Parathyroid adenoma (tissue), 2 donors: Measurements from ENCODE around the gene PPP6R1.

Experiments used
- H2AFZ ChIP-seq: fragments of 300-600 bp; sonication (generic); one replicate; pipeline ENCODE4 v1.7.0; 2017; ENCODE audit warnings: antibody characterized with exemption, mild to moderate bottlenecking
- H3K27ac ChIP-seq: fragments of 300-600 bp; sonication (generic); one replicate; pipeline ENCODE4 v1.7.0; 2017
- H3K27me3 ChIP-seq: fragments of 300-600 bp; sonication (generic); one replicate; pipeline ENCODE4 v1.7.0; 2017; ENCODE audit warnings: low read length; ENCODE audit not compliant: control insufficient read depth, insufficient read depth
- H3K36me3 ChIP-seq: fragments of 300-600 bp; sonication (generic); one replicate; pipeline ENCODE4 v1.7.0; 2017; ENCODE audit warnings: low read length; ENCODE audit not compliant: control insufficient read depth, insufficient read depth
- H3K4me1 ChIP-seq: fragments of 300-600 bp; sonication (generic); one replicate; pipeline ENCODE4 v1.7.0; 2017; ENCODE audit warnings: control low read depth
- H3K4me2 ChIP-seq: fragments of 300-600 bp; sonication (generic); one replicate; pipeline ENCODE4 v1.7.0; 2017; ENCODE audit warnings: low read length
- H3K4me3 ChIP-seq: fragments of 300-600 bp; sonication (generic); one replicate; pipeline ENCODE4 v1.7.0; 2017; ENCODE audit warnings: low read depth, low read length
- H3K79me2 ChIP-seq: fragments of 300-600 bp; sonication (generic); one replicate; pipeline ENCODE4 v1.7.0; 2017; ENCODE audit warnings: control low read depth
- H3K9ac ChIP-seq: fragments of 300-600 bp; sonication (generic); one replicate; pipeline ENCODE4 v1.7.0; 2017; ENCODE audit warnings: mild to moderate bottlenecking
- H3K9me3 ChIP-seq: fragments of 300-600 bp; sonication (generic); one replicate; pipeline ENCODE4 v1.7.0; 2017; ENCODE audit warnings: low read length; ENCODE audit not compliant: control insufficient read depth
- TF ChIP-seq, protein P1 (sequence below): fragments of 300-600 bp; sonication (generic); IDR thresholded peaks from one replicate; pipeline ENCODE4 v1.7.0; 2017; ENCODE audit warnings: antibody characterized with exemption, mild to moderate bottlenecking
- donor health status: primary hyperparathyroidism.

The PPP6R1 gene

DNA sequence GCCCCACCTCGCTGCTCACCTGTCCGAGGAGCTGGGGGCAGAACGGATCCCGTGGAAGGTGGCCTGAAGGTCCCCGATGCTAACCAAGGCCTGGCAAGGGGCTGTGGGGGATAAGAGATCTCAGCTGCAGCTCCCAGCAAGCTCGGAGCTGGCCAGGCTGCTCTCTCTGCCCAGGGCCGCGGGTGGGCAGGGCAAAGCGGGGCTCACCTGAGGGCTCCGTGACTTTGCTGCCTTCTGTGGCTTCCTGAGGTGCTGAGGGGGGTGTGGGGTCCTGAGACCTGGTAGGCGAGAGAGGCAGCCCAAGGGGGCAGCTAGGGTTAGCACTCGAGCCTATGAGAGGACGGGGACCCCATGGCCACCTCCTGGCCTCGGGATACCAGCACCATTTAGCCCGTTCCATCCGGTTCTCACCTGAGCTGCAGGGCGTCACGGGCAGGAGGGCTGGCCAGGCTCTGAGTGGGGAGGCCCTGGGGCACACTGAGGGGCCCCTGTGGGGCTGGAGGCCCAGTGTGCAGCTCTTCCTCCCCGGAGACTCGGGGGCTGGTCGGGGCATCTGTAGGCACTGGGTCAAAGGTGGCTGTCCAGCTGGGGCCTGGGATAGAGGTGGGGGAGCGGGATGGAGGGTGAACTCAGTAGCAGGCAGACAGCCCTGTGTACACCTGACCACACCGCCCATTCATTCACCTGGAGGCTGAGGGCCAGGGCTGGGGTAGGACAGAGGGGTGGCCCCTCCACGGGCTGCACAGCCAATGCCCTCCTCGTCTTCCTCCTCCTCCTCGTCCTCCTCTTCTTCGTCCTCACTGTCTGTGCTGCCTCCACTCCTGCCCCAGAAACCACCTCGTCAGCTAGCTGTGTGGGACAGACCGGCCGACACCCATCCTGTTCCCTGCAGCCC, 27.2 kb downstream of the PPP6R1 start:
- Histone ChIP-seq H3K79me2 (peaks cover 3% of the 10 kb centered on the region), H3K9me3 (no peaks in the 10 kb centered on the region), H3K36me3 (no peaks in the 10 kb centered on the region), H2AFZ (no peak overlapping the region), H3K4me2 (no peak overlapping the region), H3K27me3 (no peaks in the 10 kb centered on the region), H3K4me3 (no peak overlapping the region), H3K9ac (no peak overlapping the region), H3K27ac (no peak overlapping the region), H3K4me1 (no peaks in the 10 kb centered on the region)
- TF ChIP-seq, protein P1, sequence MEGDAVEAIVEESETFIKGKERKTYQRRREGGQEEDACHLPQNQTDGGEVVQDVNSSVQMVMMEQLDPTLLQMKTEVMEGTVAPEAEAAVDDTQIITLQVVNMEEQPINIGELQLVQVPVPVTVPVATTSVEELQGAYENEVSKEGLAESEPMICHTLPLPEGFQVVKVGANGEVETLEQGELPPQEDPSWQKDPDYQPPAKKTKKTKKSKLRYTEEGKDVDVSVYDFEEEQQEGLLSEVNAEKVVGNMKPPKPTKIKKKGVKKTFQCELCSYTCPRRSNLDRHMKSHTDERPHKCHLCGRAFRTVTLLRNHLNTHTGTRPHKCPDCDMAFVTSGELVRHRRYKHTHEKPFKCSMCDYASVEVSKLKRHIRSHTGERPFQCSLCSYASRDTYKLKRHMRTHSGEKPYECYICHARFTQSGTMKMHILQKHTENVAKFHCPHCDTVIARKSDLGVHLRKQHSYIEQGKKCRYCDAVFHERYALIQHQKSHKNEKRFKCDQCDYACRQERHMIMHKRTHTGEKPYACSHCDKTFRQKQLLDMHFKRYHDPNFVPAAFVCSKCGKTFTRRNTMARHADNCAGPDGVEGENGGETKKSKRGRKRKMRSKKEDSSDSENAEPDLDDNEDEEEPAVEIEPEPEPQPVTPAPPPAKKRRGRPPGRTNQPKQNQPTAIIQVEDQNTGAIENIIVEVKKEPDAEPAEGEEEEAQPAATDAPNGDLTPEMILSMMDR = no peak

DNA sequence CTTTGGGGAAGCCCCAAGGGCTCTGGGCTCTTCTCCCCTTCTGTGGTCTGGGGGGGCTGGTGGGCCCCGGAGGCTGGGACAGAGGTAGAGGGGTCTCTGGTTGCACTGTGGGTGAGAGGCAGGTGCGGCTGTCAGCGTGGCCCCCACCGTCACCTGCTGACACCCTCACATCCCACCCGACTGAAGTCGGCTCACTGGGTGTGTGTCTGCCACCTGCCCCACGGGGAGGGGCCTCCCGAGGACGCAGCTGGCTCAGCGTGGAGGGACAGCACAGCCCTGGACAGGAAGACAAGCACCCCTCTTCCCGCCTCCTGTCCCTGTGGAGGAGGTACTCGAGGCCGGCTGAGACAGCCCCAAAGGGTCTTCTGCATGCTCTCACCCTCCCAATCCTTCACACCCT, 28.0 kb downstream of the PPP6R1 start:
- H3K9ac ChIP-seq = no peak overlapping the region
- H3K79me2 ChIP-seq = no peaks in the 10 kb centered on the region
- H3K36me3 ChIP-seq = no peaks in the 10 kb centered on the region
- no peaks in the 10 kb centered on the region for H3K27me3 ChIP-seq
- no peak overlapping the region for H3K4me3 ChIP-seq
- TF ChIP-seq, protein P1 = no peak
- H3K27ac ChIP-seq = no peak overlapping the region
- no peak overlapping the region for H2AFZ ChIP-seq
- no peaks in the 10 kb centered on the region for H3K4me1 ChIP-seq
- H3K9me3 ChIP-seq = no peaks in the 10 kb centered on the region
- no peak overlapping the region for H3K4me2 ChIP-seq

DNA sequence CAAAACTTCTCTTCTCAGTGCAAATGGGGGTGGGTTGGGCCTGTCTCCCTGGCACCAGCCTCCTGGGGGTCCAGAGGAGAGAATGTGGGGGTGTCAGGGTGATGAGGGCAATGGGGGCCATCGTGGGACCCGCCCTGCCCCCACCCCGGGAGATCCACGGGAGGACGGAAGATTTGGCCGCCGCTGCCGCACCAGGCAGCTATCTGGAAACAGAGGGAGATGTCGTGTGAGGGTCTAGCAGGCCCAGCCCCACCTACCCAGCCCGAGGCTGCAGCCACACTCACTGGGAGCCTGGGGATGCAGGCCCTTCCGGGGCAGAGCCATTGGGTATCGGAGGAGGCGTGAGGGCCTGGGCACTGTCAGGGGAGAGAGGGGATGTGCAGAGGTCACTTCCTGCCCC, 28.5 kb downstream of the PPP6R1 start:
- H3K4me3 ChIP-seq = no peak overlapping the region
- H3K4me2 ChIP-seq = no peak overlapping the region
- no peaks in the 10 kb centered on the region for H3K9me3 ChIP-seq
- TF ChIP-seq, protein P1 = no peak
- no peaks in the 10 kb centered on the region for H3K36me3 ChIP-seq
- H3K9ac ChIP-seq = no peak overlapping the region
- H3K79me2 ChIP-seq = no peaks in the 10 kb centered on the region
- no peak overlapping the region for H3K27ac ChIP-seq
- no peaks in the 10 kb centered on the region for H3K4me1 ChIP-seq
- H3K27me3 ChIP-seq = no peaks in the 10 kb centered on the region
- H2AFZ ChIP-seq = no peak overlapping the region

DNA sequence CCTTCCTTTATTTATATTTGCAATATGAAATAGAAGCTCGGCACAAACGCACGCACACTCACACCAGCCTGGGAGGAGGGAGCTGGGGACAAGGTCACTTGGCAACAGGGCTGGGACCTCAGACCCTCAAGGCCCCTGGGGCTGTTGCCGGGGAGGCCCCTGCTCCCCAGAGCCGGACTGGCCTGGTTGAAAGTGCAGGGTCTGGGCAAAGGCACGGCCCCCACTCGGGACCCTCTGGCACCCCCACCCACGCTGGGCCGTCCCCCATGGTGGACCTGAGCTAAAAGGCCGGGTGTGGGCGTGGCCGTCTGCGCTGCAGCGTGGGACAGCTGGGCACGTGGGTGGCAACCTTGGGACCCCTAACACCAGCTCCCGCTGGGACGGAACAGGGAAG, 29.0 kb downstream of the PPP6R1 start:
- H3K27ac ChIP-seq = no peak overlapping the region
- H3K79me2 ChIP-seq = no peaks in the 10 kb centered on the region
- H3K4me3 ChIP-seq = no peak overlapping the region
- no peaks in the 10 kb centered on the region for H3K36me3 ChIP-seq
- no peaks in the 10 kb centered on the region for H3K27me3 ChIP-seq
- no peaks in the 10 kb centered on the region for H3K9me3 ChIP-seq
- no peaks in the 10 kb centered on the region for H3K4me1 ChIP-seq
- H2AFZ ChIP-seq = no peak overlapping the region
- H3K4me2 ChIP-seq = no peak overlapping the region
- TF ChIP-seq, protein P1 = no peak
- no peak overlapping the region for H3K9ac ChIP-seq
